Measurements from ENCODE around the gene SIAH3.

The SIAH3 gene

DNA sequence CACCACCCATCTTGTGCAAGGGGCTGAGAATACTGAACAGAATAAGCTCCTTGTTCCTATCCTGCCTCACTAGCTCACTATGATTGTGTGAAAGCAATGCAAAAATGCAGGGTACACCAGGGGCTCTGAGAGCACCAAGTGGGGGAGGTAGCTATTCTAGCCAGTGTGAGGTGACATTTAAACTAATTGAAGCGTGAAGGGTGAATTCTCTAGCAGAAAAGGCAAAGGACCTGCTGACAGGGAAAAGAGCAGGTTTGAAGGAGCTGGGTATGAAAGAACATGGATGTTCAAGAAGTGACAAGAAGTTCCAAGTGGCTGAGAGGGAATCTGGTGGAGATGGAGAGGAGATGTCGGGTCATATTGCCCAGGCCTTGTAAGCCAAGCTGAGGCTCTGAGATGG, 64.2 kb downstream of the SIAH3 start:
- Histone ChIP-seq H3K36me3 (ENCODE audit: control insufficient read depth, insufficient read depth, low read length) (no peaks in the 10 kb centered on the region), H3K4me1 (ENCODE audit: control insufficient read depth, insufficient read depth, low read length) (no peaks in the 10 kb centered on the region), H3K9ac (ENCODE audit: low read depth, low read length) (no peak overlapping the region), H3K27me3 (ENCODE audit: control insufficient read depth, insufficient read depth, low read length) (no peaks in the 10 kb centered on the region), H3K9me3 (ENCODE audit: control insufficient read depth, insufficient read depth, low read length) (no peaks in the 10 kb centered on the region), H3K4me3 (ENCODE audit: low read depth, low read length) (no peak overlapping the region)

DNA sequence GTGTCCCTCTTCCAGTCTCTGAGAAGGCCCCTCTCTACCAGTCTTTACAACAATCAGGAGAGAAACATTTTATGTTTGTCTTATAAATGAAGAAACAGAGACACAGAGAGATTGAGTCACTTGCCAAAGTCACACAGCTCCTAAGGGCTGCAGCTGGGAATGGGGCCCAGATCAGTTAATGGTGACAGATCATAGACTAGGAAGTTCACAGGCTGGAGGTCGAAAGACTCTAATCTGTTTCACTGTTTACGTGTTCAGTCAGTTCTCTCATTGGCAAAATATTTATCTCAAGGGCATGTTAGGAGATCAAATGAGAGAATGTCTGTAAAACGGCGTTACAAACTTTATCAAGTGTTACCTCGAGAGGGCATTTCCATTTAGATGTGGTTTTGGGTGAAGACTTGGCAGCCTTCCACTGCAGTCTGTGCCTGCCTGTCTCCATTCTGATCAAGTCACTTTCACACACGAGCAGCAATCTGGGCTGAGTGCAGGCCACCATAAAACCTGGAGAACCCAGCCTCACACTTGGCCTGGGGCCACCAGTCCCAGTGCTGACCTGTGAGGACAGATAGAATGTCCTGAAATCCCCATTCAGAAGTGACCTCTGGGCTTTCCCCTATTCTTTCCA, 65.1 kb downstream of the SIAH3 start:
- no peaks in the 10 kb centered on the region for H3K36me3 ChIP-seq (ENCODE audit: control insufficient read depth, insufficient read depth, low read length)
- no peak overlapping the region for H3K9ac ChIP-seq (ENCODE audit: low read depth, low read length)
- no peaks in the 10 kb centered on the region for H3K27me3 ChIP-seq (ENCODE audit: control insufficient read depth, insufficient read depth, low read length)
- no peak overlapping the region for H3K4me3 ChIP-seq (ENCODE audit: low read depth, low read length)
- H3K9me3 ChIP-seq (ENCODE audit: control insufficient read depth, insufficient read depth, low read length): no peaks in the 10 kb centered on the region
- no peaks in the 10 kb centered on the region for H3K4me1 ChIP-seq (ENCODE audit: control insufficient read depth, insufficient read depth, low read length)

DNA sequence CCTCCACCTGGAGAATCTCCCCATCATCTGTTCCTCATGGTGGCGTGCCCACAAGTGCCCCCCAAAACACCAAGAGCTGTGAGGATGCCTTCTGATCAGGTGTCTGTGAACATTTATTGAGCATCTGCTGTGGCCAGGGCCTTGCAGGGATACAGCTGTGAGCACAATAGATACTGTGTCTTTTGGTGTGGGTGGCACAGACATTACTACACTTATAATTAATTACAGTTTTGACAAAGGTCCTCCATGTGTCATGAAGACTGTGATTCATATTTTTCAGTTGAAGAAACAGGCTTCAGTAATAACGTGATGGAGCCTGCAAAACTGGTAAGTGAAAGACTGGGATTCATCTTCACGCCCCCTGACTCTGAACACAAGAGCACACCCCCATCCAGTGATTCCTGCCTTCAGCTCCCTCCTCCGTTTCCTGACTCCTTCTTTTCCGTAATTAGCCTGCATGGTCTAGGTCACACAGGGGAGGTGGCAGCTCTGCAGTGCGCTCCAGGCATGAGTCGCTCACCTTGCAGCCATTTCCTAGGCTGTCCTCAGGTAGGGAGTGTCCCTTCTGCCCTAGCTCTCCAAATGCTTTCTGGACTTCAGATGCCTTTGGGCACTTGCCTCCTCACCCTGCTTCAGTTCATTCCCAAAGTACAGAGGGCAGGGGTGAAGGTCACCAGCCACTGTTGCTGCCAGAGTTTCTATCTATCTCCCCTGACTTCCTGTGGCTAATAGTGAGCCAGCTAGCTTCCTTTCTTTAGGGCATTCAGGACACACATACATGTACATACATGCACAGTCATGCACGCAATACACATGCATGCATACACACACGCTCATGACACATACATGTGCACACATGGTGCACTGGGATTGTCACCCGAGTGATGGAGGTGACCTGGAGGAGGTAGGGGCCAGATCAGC, 66.5 kb downstream of the SIAH3 start:
- Histone ChIP-seq H3K4me1 (ENCODE audit: control insufficient read depth, insufficient read depth, low read length) (no peaks in the 10 kb centered on the region), H3K9me3 (ENCODE audit: control insufficient read depth, insufficient read depth, low read length) (no peaks in the 10 kb centered on the region), H3K4me3 (ENCODE audit: low read depth, low read length) (no peak overlapping the region), H3K27me3 (ENCODE audit: control insufficient read depth, insufficient read depth, low read length) (no peaks in the 10 kb centered on the region), H3K36me3 (ENCODE audit: control insufficient read depth, insufficient read depth, low read length) (no peaks in the 10 kb centered on the region), H3K9ac (ENCODE audit: low read depth, low read length) (no peak overlapping the region)

DNA sequence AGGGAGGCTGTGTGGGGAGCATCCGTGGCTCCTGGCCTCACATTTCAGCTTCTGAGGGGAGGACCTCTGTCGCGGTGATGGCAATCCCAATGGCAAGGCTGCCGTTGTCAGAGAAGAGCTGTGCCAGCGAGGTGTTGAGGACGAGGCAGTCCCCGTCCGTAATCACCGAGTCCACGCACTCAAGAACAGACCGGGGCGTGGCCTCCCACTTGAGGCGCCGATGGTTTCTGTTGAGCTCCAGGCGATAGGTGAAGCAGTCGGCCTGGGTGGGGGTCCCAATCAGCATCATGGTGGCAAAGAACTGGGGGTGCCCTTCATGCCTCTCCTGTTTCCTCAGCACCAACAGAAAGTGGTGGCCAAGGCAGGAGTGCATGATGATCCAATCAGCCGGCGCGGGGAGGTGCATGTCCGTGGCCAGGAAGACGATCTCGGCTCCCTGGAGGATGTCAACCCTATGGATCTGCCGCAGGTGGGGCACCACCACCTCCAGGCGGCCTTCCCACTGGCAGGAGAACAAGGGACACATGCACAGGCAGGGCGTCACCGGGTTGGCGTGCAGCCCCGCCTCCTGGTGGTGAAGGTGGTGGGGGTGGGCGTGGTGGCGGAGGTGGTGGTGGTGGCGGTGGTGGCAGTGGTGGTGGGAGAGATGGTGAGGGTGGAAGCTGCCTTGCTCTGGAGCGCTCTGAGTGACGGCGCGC, 68.1 kb downstream of the SIAH3 start:
- Histone ChIP-seq H3K27me3 (ENCODE audit: control insufficient read depth, insufficient read depth, low read length) (no peaks in the 10 kb centered on the region), H3K4me1 (ENCODE audit: control insufficient read depth, insufficient read depth, low read length) (no peaks in the 10 kb centered on the region), H3K36me3 (ENCODE audit: control insufficient read depth, insufficient read depth, low read length) (no peaks in the 10 kb centered on the region), H3K4me3 (ENCODE audit: low read depth, low read length) (no peak overlapping the region), H3K9ac (ENCODE audit: low read depth, low read length) (no peak overlapping the region), H3K9me3 (ENCODE audit: control insufficient read depth, insufficient read depth, low read length) (no peaks in the 10 kb centered on the region)

DNA sequence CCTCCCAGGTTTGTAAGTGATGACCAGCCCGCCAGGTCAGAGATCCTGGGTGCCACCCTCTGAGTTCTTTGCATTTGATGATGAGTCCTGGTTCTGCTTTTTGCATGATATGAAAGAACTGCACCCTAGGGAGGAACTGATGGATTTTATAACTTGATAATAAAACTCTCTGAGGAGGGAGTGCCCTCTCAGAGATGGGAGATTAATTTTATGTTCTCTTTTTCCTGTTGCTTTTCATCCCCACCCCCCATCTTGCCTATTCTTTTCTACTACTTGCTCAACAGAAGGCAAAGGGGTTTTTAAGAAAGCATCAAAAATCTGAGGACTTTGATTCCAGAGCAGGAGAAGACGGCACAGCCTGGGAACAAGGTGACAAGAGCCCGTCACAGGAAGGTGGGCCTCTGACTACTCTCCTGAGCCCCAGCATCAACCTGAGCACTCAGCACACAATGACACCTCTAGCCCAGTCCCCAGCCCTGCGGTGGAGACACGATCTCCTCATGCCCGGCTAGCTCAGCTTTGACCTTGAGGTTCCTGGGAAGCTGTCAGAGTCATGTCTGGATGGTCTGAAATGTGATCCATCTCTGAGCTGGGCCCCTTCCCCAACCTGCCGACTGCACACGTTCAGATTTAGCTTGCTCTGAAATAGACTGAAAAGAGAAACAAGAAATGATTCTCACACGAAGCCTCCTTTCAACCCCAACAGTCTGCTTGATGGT, 69.1 kb downstream of the SIAH3 start:
- H3K4me1 ChIP-seq (ENCODE audit: control insufficient read depth, insufficient read depth, low read length): no peaks in the 10 kb centered on the region
- H3K4me3 ChIP-seq (ENCODE audit: low read depth, low read length): no peak overlapping the region

DNA sequence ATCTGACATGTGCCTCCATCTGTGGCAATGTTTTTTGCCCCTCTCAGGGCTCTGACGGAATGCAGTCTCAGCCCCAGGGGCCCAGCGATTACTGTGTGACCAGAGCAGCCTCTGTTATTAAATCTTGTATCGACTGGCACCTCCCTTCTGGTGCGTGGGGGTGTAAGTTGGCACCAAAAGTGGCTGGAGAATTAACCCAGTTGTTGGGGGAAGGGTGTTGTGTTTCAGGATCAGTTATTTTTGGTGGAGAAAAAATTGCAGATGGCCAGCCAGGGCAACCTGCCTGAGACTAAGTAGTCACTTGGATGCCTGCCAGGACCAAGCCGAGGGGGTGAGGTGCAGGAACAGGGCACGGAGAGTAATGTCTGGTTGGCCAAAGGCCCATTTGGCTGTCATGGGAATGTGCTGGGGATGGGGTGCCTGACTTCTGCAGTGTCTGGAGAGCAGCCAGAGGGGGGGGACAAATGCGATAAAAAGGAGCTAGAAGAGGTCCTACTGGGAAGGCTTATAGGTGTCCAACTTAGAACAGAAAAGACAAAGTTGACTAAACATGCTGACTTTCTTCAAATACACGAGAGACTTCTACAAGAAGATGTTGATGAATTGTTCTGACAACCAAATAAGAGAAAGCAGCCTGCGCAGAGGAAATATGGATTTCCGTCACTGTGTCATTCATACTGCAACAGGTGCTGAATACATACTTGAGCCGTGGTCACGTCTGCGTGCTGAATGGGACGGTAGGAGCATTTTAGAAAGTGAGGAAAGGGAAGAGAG, 69.8 kb downstream of the SIAH3 start:
- Histone ChIP-seq H3K9me3 (ENCODE audit: control insufficient read depth, insufficient read depth, low read length) (no peaks in the 10 kb centered on the region), H3K9ac (ENCODE audit: low read depth, low read length) (no peak overlapping the region), H3K4me1 (ENCODE audit: control insufficient read depth, insufficient read depth, low read length) (no peaks in the 10 kb centered on the region), H3K4me3 (ENCODE audit: low read depth, low read length) (no peak overlapping the region), H3K36me3 (ENCODE audit: control insufficient read depth, insufficient read depth, low read length) (no peaks in the 10 kb centered on the region), H3K27me3 (ENCODE audit: control insufficient read depth, insufficient read depth, low read length) (no peaks in the 10 kb centered on the region)

More for the DNA sequence above, 69.1 kb downstream of the SIAH3 start:
- H3K27me3 ChIP-seq (ENCODE audit: control insufficient read depth, insufficient read depth, low read length): no peaks in the 10 kb centered on the region
- H3K9ac ChIP-seq (ENCODE audit: low read depth, low read length): no peak overlapping the region
- H3K36me3 ChIP-seq (ENCODE audit: control insufficient read depth, insufficient read depth, low read length): no peaks in the 10 kb centered on the region
- H3K9me3 ChIP-seq (ENCODE audit: control insufficient read depth, insufficient read depth, low read length): no peaks in the 10 kb centered on the region

DNA sequence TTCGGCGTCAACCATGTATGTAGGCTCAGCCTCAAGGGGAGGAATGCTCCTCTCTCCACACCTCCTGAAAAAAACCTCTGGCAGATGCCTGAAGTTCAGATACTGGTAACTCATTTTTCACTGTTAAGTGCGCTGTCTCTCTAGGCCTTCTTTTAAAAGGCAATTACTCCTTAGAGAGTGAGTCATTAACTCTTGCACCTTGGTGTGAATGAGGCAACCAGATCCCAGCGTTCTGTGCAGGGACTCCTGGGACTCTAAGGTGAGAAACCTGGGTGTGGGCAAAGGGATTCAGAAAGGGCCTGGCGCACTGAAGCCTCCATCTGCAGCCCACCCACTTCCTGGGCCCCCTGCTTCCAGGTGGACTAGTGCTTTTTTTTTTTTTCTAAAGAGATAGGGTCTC, 71.7 kb downstream of the SIAH3 start:
- H3K27me3 ChIP-seq (ENCODE audit: control insufficient read depth, insufficient read depth, low read length): no peaks in the 10 kb centered on the region
- no peaks in the 10 kb centered on the region for H3K9me3 ChIP-seq (ENCODE audit: control insufficient read depth, insufficient read depth, low read length)
- peaks cover 12% of the 10 kb centered on the region for H3K4me1 ChIP-seq (ENCODE audit: control insufficient read depth, insufficient read depth, low read length)
- no peak overlapping the region for H3K9ac ChIP-seq (ENCODE audit: low read depth, low read length)
- no peaks in the 10 kb centered on the region for H3K36me3 ChIP-seq (ENCODE audit: control insufficient read depth, insufficient read depth, low read length)
- no peak overlapping the region for H3K4me3 ChIP-seq (ENCODE audit: low read depth, low read length)

DNA sequence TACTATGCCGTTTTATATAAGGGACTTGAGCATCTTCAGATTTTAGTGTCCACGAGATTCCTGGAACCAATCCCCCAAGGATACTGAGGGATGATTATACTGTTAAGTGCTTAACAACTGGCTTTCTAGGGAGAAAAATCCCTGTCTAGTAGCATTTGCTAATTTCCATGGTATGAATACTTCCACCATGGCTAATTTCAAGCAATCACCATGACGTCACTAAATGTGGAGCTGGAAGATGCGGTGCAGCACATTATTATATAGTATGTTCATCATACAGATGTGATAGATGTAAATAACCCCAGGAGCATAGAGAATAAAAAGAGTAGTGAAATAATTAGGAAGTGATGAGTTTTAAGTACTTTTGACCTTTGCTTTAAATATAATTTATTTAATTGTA, 72.7 kb downstream of the SIAH3 start:
- Histone ChIP-seq H3K36me3 (ENCODE audit: control insufficient read depth, insufficient read depth, low read length) (no peaks in the 10 kb centered on the region), H3K9me3 (ENCODE audit: control insufficient read depth, insufficient read depth, low read length) (no peaks in the 10 kb centered on the region), H3K27me3 (ENCODE audit: control insufficient read depth, insufficient read depth, low read length) (no peaks in the 10 kb centered on the region), H3K9ac (ENCODE audit: low read depth, low read length) (no peak overlapping the region), H3K4me3 (ENCODE audit: low read depth, low read length) (no peak overlapping the region), H3K4me1 (ENCODE audit: control insufficient read depth, insufficient read depth, low read length) (peaks cover 13% of the 10 kb centered on the region)

GRCh38 chr13:45776748-45777147, 74.8 kb downstream of the SIAH3 start:
- Histone ChIP-seq H3K4me1 (ENCODE audit: control insufficient read depth, insufficient read depth, low read length) (peaks cover 13% of the 10 kb centered on the region), H3K9ac (ENCODE audit: low read depth, low read length) (no peak overlapping the region), H3K9me3 (ENCODE audit: control insufficient read depth, insufficient read depth, low read length) (no peaks in the 10 kb centered on the region), H3K4me3 (ENCODE audit: low read depth, low read length) (no peak overlapping the region), H3K36me3 (ENCODE audit: control insufficient read depth, insufficient read depth, low read length) (no peaks in the 10 kb centered on the region), H3K27me3 (ENCODE audit: control insufficient read depth, insufficient read depth, low read length) (no peaks in the 10 kb centered on the region)

GRCh38 chr13:45775401-45775963, 76.1 kb downstream of the SIAH3 start:
- Histone ChIP-seq H3K9me3 (ENCODE audit: control insufficient read depth, insufficient read depth, low read length) (no peaks in the 10 kb centered on the region), H3K4me3 (ENCODE audit: low read depth, low read length) (no peak overlapping the region), H3K27me3 (ENCODE audit: control insufficient read depth, insufficient read depth, low read length) (no peaks in the 10 kb centered on the region), H3K4me1 (ENCODE audit: control insufficient read depth, insufficient read depth, low read length) (peaks cover 13% of the 10 kb centered on the region), H3K36me3 (ENCODE audit: control insufficient read depth, insufficient read depth, low read length) (no peaks in the 10 kb centered on the region), H3K9ac (ENCODE audit: low read depth, low read length) (no peak overlapping the region)
